Neural cell (in vitro differentiated cells): ENCODE data around the gene RILPL1.

ENCODE experiments used
- CTCF ChIP-seq: fragments of 450-650 bp; IDR thresholded peaks from 2 replicates; pipeline ENCODE4 v1.5.1; 2014; ENCODE audit warnings: antibody characterized with exemption, mild to moderate bottlenecking, moderate library complexity; ENCODE audit not compliant: poor library complexity, severe bottlenecking
- EP300 ChIP-seq: fragments of 450-650 bp; conservative IDR thresholded peaks from 2 replicates; pipeline ENCODE4 v1.6.1; 2014; ENCODE audit warnings: antibody characterized with exemption, mild to moderate bottlenecking, moderate library complexity; ENCODE audit not compliant: poor library complexity, severe bottlenecking
- EZH2 ChIP-seq: fragments of 200-600, 300-800 bp; shearing (Covaris generic), sonication (generic); IDR thresholded peaks from 2 replicates; pipeline ENCODE4 v1.6.1; 2014; ENCODE audit warnings: antibody characterized with exemption, low read length, borderline replicate concordance, mild to moderate bottlenecking; ENCODE audit not compliant: insufficient read depth, poor library complexity, severe bottlenecking
- MXI1 ChIP-seq: fragments of 450-650 bp; conservative IDR thresholded peaks from 2 replicates; pipeline ENCODE4 v1.6.1; 2014; ENCODE audit warnings: antibody characterized with exemption, mild to moderate bottlenecking; ENCODE audit not compliant: poor library complexity, severe bottlenecking
- POLR2AphosphoS5 ChIP-seq: IDR thresholded peaks from 2 replicates; pipeline ENCODE4 v1.6.1; 2012
- RAD21 ChIP-seq: fragments of 450-650 bp; conservative IDR thresholded peaks from 2 replicates; pipeline ENCODE4 v1.6.1; 2014; ENCODE audit warnings: antibody characterized with exemption, mild to moderate bottlenecking, moderate library complexity
- SMC3 ChIP-seq: fragments of 450-650 bp; conservative IDR thresholded peaks from 2 replicates; pipeline ENCODE4 v1.6.1; 2014; ENCODE audit warnings: antibody characterized with exemption, mild to moderate bottlenecking, moderate library complexity; ENCODE audit not compliant: poor library complexity
- TAF1 ChIP-seq: IDR thresholded peaks from 2 replicates; pipeline ENCODE4 v1.6.1; 2012; ENCODE audit warnings: low read depth

- TF ChIP-seq CTCF = no peak
- no peak for TF ChIP-seq EZH2
- TF ChIP-seq TAF1 = no peak
- TF ChIP-seq POLR2AphosphoS5 = no peak
- no peak for TF ChIP-seq EP300
- no peak for TF ChIP-seq SMC3
- TF ChIP-seq MXI1 = no peak
- TF ChIP-seq RAD21 = no peak
Measured at GRCh38 chr12:123442774-123443173, 90.7 kb downstream of the RILPL1 start.
